ENCODE data around the gene GRM4. TPM values are rescaled to one million over a fixed set of nuclear protein-coding genes. Genes with fewer than 3 reads are reported as not detected.

GRM4 gene
- total RNA-seq, 1 donor from 2014 or later = not detected

DNA sequence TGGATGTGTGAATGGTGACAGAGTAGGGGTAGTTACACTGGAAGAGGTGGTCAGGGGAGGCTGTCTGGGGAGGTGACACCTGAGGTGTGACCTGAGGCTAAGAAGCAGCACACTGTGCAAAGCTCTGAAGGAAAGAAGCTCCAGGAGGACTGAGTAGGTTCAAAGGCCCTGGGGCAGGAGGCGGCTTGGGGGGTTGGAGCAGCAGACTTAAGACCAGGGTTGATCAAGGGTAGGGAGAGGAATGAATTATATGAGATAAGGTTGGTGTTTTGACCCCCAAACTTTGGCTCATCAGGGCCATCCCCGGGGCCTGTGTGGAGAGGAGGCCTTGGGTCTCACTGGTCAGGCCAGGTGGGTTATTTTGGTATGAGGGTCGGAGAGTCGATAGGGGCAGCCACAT, 166.1 kb downstream of the GRM4 start:
- H3K36me3 ChIP-seq (ENCODE audit: control insufficient read depth, insufficient read depth, low read length) = no peaks in the 10 kb centered on the region
- peaks cover 5% of the 10 kb centered on the region for H3K27me3 ChIP-seq (ENCODE audit: control insufficient read depth, insufficient read depth, low read length)
- TF ChIP-seq, protein P1, sequence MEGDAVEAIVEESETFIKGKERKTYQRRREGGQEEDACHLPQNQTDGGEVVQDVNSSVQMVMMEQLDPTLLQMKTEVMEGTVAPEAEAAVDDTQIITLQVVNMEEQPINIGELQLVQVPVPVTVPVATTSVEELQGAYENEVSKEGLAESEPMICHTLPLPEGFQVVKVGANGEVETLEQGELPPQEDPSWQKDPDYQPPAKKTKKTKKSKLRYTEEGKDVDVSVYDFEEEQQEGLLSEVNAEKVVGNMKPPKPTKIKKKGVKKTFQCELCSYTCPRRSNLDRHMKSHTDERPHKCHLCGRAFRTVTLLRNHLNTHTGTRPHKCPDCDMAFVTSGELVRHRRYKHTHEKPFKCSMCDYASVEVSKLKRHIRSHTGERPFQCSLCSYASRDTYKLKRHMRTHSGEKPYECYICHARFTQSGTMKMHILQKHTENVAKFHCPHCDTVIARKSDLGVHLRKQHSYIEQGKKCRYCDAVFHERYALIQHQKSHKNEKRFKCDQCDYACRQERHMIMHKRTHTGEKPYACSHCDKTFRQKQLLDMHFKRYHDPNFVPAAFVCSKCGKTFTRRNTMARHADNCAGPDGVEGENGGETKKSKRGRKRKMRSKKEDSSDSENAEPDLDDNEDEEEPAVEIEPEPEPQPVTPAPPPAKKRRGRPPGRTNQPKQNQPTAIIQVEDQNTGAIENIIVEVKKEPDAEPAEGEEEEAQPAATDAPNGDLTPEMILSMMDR (IDR thresholded peaks at IDR 0.05; ENCODE audit: insufficient read depth, low read length, severe bottlenecking) = no peak
- no peak overlapping the region for H3K4me3 ChIP-seq (ENCODE audit: low read depth, low read length)
- FAIRE-seq (no peak), DNase-seq (ENCODE audit: low read depth) (no peak)

DNA sequence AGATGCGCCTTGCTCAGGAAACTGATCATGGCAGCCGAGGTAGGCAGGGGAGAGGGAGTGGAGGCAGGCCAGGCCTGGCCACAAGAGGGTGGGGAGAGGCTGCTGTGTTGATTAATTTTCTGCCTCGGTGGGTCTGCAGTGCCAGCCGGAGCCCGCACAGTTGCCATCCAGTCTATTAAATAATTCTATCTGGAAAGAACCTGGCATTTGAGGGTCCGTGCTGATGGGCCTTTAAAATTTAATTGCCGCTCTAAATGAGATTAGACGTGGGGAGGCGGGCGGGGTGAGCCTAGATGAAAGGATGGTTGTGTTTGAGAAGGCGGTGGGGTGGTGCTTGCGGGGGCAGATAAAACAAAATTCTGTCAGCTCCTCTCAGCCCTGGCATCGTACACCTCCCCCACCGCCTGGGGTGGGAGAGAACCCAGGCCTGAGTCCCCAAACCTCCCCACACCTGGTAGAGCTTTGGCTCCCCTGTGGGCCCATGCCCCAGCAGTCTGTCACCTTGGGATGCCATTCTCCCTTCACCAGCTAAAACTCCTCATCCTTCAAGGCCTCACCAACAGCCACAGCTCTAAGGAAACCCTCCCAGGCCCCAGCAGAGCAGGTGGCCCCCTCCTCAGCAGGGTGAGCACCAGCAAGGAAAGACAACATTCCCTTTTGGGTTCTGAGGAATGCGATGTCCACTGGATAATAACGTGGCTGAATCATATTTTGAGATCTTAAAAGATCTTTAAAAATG, 167.3 kb downstream of the GRM4 start:
- DNase-seq (ENCODE audit: low read depth) (no peak), FAIRE-seq (no peak)
- Histone ChIP-seq H3K27me3 (ENCODE audit: control insufficient read depth, insufficient read depth, low read length) (peaks cover 8% of the 10 kb centered on the region), H3K4me3 (ENCODE audit: low read depth, low read length) (no peak overlapping the region), H3K36me3 (ENCODE audit: control insufficient read depth, insufficient read depth, low read length) (no peaks in the 10 kb centered on the region)
- TF ChIP-seq, protein P1 (IDR thresholded peaks at IDR 0.05; ENCODE audit: insufficient read depth, low read length, severe bottlenecking) = no peak

DNA sequence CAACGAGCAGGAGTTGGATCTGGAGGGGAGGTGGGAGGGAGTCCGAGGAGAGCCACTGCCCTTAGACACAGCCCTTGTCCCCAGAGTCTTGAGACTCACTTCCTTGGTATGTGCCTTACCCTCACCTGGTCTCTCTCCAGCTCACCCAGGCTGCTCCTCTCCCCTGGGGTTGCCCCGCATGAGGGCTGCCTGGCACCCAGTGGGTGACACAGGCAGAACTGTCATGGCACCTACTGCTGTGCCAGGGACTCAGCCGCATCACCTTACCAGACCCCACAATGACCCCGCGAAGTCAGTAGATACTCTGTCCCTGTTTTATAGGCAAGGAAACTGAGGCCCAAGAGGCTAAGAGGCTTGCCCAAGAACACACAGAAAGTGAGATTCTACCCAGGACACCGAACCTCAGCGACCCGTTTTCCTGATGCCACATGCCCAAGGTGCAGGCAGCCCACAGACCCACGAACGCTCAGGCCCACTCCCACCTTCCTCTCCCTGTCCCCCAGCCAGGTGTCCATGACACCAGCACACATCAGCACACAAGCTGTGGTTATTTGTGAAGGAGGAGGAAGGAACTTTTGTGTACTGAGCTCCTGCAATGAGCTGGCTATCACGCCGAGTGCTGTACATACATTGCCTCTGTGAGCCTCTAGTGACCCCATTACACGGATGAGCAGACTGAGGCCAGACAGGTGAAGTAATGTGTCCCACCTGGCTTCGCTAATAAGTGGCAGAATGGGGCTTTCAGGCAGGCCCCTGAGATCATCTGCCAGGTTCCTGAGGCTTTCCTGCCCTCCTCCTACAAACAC, 168.1 kb downstream of the GRM4 start:
- H3K4me3 ChIP-seq (ENCODE audit: low read depth, low read length) = no peak overlapping the region
- H3K27me3 ChIP-seq (ENCODE audit: control insufficient read depth, insufficient read depth, low read length) = peaks cover 8% of the 10 kb centered on the region
- no peak for DNase-seq (ENCODE audit: low read depth)
- H3K36me3 ChIP-seq (ENCODE audit: control insufficient read depth, insufficient read depth, low read length) = no peaks in the 10 kb centered on the region
- no peak for FAIRE-seq
- TF ChIP-seq, protein P1 (IDR thresholded peaks at IDR 0.05; ENCODE audit: insufficient read depth, low read length, severe bottlenecking) = no peak

- DNase-seq (ENCODE audit: low read depth) = no peak
Measured at GRCh38 chr6:33976437-33977360, 169.2 kb downstream of the GRM4 start.

More at GRCh38 chr6:33976437-33977360, 169.2 kb downstream of the GRM4 start:
- no peak overlapping the region for H3K4me3 ChIP-seq (ENCODE audit: low read depth, low read length)
- peaks cover 8% of the 10 kb centered on the region for H3K27me3 ChIP-seq (ENCODE audit: control insufficient read depth, insufficient read depth, low read length)
- FAIRE-seq = peak; percentile 60
- TF ChIP-seq, protein P1 (IDR thresholded peaks at IDR 0.05; ENCODE audit: insufficient read depth, low read length, severe bottlenecking) = no peak
- H3K36me3 ChIP-seq (ENCODE audit: control insufficient read depth, insufficient read depth, low read length) = no peaks in the 10 kb centered on the region
